ENCODE results near the gene DEXI. TPM values are rescaled to one million over a fixed set of nuclear protein-coding genes. Genes with fewer than 3 reads are reported as not detected.

DEXI gene
- total RNA-seq, 4 donors from 2014 or later = 74.4 to 96.3 (median 85.5) TPM

GRCh38 chr16:10888320-10888937 lies 53.8 kb downstream of the DEXI start:
- DNase-seq (ENCODE audit: low spot score in 2 of 2) = no peak
- peak overlapping the region in 2 of 4 donors; percentile 0 to 16 for H3K27ac ChIP-seq
- no peaks in the 10 kb centered on the region for H3K36me3 ChIP-seq
- no peaks in the 10 kb centered on the region for H3K27me3 ChIP-seq
- 43 to 53% methylated on average over 10 of the region's 10 CpGs for WGBS, 2 donors
- H3K9me3 ChIP-seq = no peaks in the 10 kb centered on the region
- no peak overlapping the region for H3K4me3 ChIP-seq
- TF ChIP-seq EP300 (IDR thresholded peaks at IDR 0.05) (peak in 1 of 2 donors; percentile 19), POLR2A (IDR thresholded peaks at IDR 0.05) (no peak), CTCF (IDR thresholded peaks at IDR 0.05) (no peak)
- peaks cover 0 to 27% (median 9%) of the 10 kb centered on the region in 4 donors for H3K4me1 ChIP-seq

- 43 to 44% methylated on average over 6 of the region's 6 CpGs for WGBS, 2 donors
- Histone ChIP-seq H3K36me3 (no peaks in the 10 kb centered on the region), H3K4me1 (peaks cover 0 to 33% (median 15%) of the 10 kb centered on the region in 4 donors), H3K4me3 (no peak overlapping the region), H3K27ac (peak overlapping the region in 1 of 4 donors; percentile 54), H3K27me3 (no peaks in the 10 kb centered on the region), H3K9me3 (no peaks in the 10 kb centered on the region)
- no peak for TF ChIP-seq POLR2A (IDR thresholded peaks at IDR 0.05)
- no peak for TF ChIP-seq CTCF (IDR thresholded peaks at IDR 0.05)
- TF ChIP-seq EP300 (IDR thresholded peaks at IDR 0.05) = peak in 1 of 2 donors; percentile 70
- DNase-seq (ENCODE audit: low spot score in 2 of 2) = peak in 1 of 2 donors; percentile 36
Measured at GRCh38 chr16:10885246-10885645, 57.0 kb downstream of the DEXI start.

GRCh38 chr16:10883004-10883403 lies 59.3 kb downstream of the DEXI start:
- H3K9me3 ChIP-seq = no peaks in the 10 kb centered on the region
- 74 to 97% methylated on average over 6 to 7 of the region's 7 CpGs for WGBS, 2 donors
- DNase-seq (ENCODE audit: low spot score in 2 of 2) = no peak
- no peaks in the 10 kb centered on the region for H3K36me3 ChIP-seq
- peaks cover 0 to 8% of the 10 kb centered on the region in 2 donors for H3K27me3 ChIP-seq
- H3K27ac ChIP-seq = no peak overlapping the region
- TF ChIP-seq POLR2A (IDR thresholded peaks at IDR 0.05) = no peak
- no peak for TF ChIP-seq EP300 (IDR thresholded peaks at IDR 0.05)
- TF ChIP-seq CTCF (IDR thresholded peaks at IDR 0.05) = no peak
- H3K4me3 ChIP-seq = no peak overlapping the region
- peaks cover 0 to 34% (median 15%) of the 10 kb centered on the region in 4 donors for H3K4me1 ChIP-seq

GRCh38 chr16:10881479-10882030 lies 60.7 kb downstream of the DEXI start:
- Histone ChIP-seq H3K36me3 (no peaks in the 10 kb centered on the region), H3K27me3 (peaks cover 0 to 8% of the 10 kb centered on the region in 2 donors), H3K4me1 (peaks cover 0 to 34% (median 17%) of the 10 kb centered on the region in 4 donors), H3K4me3 (no peak overlapping the region), H3K27ac (no peak overlapping the region), H3K9me3 (no peaks in the 10 kb centered on the region)
- DNase-seq (ENCODE audit: low spot score in 2 of 2) = no peak
- no peak for TF ChIP-seq CTCF (IDR thresholded peaks at IDR 0.05)
- 67 to 71% methylated on average over 7 of the region's 7 CpGs for WGBS, 2 donors
